B cell (primary cell): Measurements from ENCODE around the gene TTC23. TPM values are rescaled to one million over a fixed set of nuclear protein-coding genes. Genes with fewer than 3 reads are reported as not detected.

ENCODE experiments used
- ATAC-seq: fragments of 200-7000 bp; cut with Tn5 transposase; one replicate; pipeline ENCODE4 v1.10.0; 2021; ENCODE audit warnings: low read depth, mild to moderate bottlenecking, moderate number of reproducible peaks, moderate library complexity
- CTCF ChIA-PET: fragments of 350-600 bp; sonication (Branson Sonifier 250); formaldehyde crosslinking; loops from one replicate; lab custom pipeline; 2021; ENCODE audit warnings: antibody characterized with exemption, inconsistent platforms; lab: Charles Lee
- POLR2A ChIA-PET: fragments of 350-600 bp; sonication (Branson Sonifier 250); formaldehyde crosslinking; loops from one replicate; lab custom pipeline; 2021; ENCODE audit warnings: antibody characterized with exemption; lab: Charles Lee
- DNase-seq: peaks from one replicate; pipeline ENCODE4 v3.0.0; 2013
- H2AFZ ChIP-seq: 2 replicates; pipeline ENCODE4 v1.6.1; 2012; ENCODE audit warnings: mild to moderate bottlenecking, low read depth, low read length; ENCODE audit not compliant: insufficient read depth, poor library complexity, severe bottlenecking
- H3K27ac ChIP-seq, 2 donors: 1 replicate in 1 of 2; 2 replicates in 1 of 2; pipeline ENCODE4 v1.5.1; 2012 to 2013; ENCODE audit warnings: low read length in 2 of 2, mild to moderate bottlenecking in 2 of 2, moderate library complexity in 1 of 2
- H3K27me3 ChIP-seq, 4 experiments: fragments of 200-600 bp in 1 of 4; sonication (generic) in 1 of 4; replicated peaks in 1 of 4; 1 replicate in 2 of 4; 2 replicates in 2 of 4; pipeline versions ENCODE4 v1.6.1 to v1.7.0; 2013 to 2016; ENCODE audit warnings: low read length in 3 of 4, mild to moderate bottlenecking in 2 of 4, mixed read lengths in 1 of 4, moderate library complexity in 1 of 4; ENCODE audit not compliant: insufficient read depth in 4 of 4, control insufficient read depth in 3 of 4; ENCODE audit errors: control extremely low read depth in 1 of 4
- H3K36me3 ChIP-seq, 2 experiments: replicated peaks in 1 of 2; 1 replicate in 1 of 2; 2 replicates in 1 of 2; pipeline versions ENCODE4 v1.6.1 to v1.7.1; 2013; ENCODE audit warnings: low read length in 1 of 2; ENCODE audit not compliant: insufficient read depth in 2 of 2, control insufficient read depth in 1 of 2; ENCODE audit errors: control extremely low read depth in 1 of 2, extremely low read depth in 1 of 2
- H3K4me1 ChIP-seq, 2 donors: fragments of 200-600 bp in 1 of 2; sonication (generic) in 1 of 2; 1 replicate in 1 of 2; 2 replicates in 1 of 2; pipeline versions ENCODE4 v1.5.1 to v1.6.1; 2013 to 2017; ENCODE audit warnings: low read length in 2 of 2; ENCODE audit not compliant: control insufficient read depth in 2 of 2, insufficient read depth in 2 of 2
- H3K4me2 ChIP-seq: replicated peaks from 2 replicates; pipeline ENCODE3; 2012; ENCODE audit warnings: mild to moderate bottlenecking, low read depth, low read length; ENCODE audit not compliant: poor library complexity, severe bottlenecking
- H3K4me3 ChIP-seq, 5 experiments: fragments of 200-600 bp in 1 of 5; sonication (generic) in 1 of 5; 1 replicate in 3 of 5; 2 replicates in 2 of 5; pipeline versions ENCODE4 v1.5.1 to v1.7.0; 2011 to 2016; ENCODE audit warnings: low read length in 4 of 5, mild to moderate bottlenecking in 4 of 5, low read depth in 2 of 5, control low read depth in 1 of 5, moderate library complexity in 1 of 5; ENCODE audit not compliant: insufficient read depth in 1 of 5; ENCODE audit errors: control extremely low read depth in 1 of 5, extremely low read depth in 1 of 5
- H3K79me2 ChIP-seq: fragments of 200-600 bp; sonication (generic); one replicate; pipeline ENCODE4 v1.6.0; 2016; ENCODE audit warnings: low read length; ENCODE audit not compliant: control insufficient read depth, insufficient read depth
- H3K9ac ChIP-seq: fragments of 200-600 bp; sonication (generic); 2 replicates; pipeline ENCODE4 v1.6.1; 2017; ENCODE audit warnings: mild to moderate bottlenecking, low read length, moderate library complexity
- H3K9me3 ChIP-seq, 3 donors: one replicate each; pipeline versions ENCODE4 v1.6.1 to v1.7.1; 2013; ENCODE audit warnings: low read length in 2 of 3; ENCODE audit not compliant: control insufficient read depth in 2 of 3, insufficient read depth in 1 of 3; ENCODE audit errors: control extremely low read depth in 1 of 3
- H4K20me1 ChIP-seq: 2 replicates; pipeline ENCODE4 v1.6.0; 2012; ENCODE audit warnings: mild to moderate bottlenecking, low read length; ENCODE audit not compliant: insufficient read depth, control insufficient read depth, poor library complexity, severe bottlenecking
- H3K27ac Mint-ChIP-seq: one replicate; pipeline ENCODE4 v1.8.0; 2021; ENCODE audit warnings: mixed read lengths
- H3K27me3 Mint-ChIP-seq: one replicate; pipeline ENCODE4 v1.8.0; 2021; ENCODE audit warnings: mixed read lengths
- H3K4me1 Mint-ChIP-seq: one replicate; pipeline ENCODE4 v1.8.0; 2021; ENCODE audit warnings: mixed read lengths
- H3K4me3 Mint-ChIP-seq: one replicate; pipeline ENCODE4 v1.8.0; 2021; ENCODE audit warnings: mixed read lengths
- H3K9me3 Mint-ChIP-seq: one replicate; pipeline ENCODE4 v1.8.0; 2022; ENCODE audit warnings: mixed read lengths; ENCODE audit not compliant: insufficient read depth
- CTCF ChIP-seq: fragments of 200-600 bp; IDR thresholded peaks from one replicate; pipeline ENCODE4 v1.8.0; 2022; ENCODE audit warnings: antibody characterized with exemption, mild to moderate bottlenecking
- EZH2 ChIP-seq: IDR thresholded peaks from 2 replicates; pipeline ENCODE4 v1.6.1; 2012; ENCODE audit warnings: borderline replicate concordance, low read depth, mild to moderate bottlenecking, moderate library complexity, low read length; ENCODE audit not compliant: insufficient read depth, poor library complexity, severe bottlenecking
- WGBS: methylation state at CpG from one replicate; pipeline ENCODE4 v1.1.5; 2013; ENCODE audit warnings: missing lambda C conversion rate; ENCODE audit not compliant: insufficient coverage; 5-methylcytosine and 5-hydroxymethylcytosine counted together
- intact Hi-C: fragments of 100-400 bp; cut with micrococcal nuclease; formaldehyde crosslinking; loops from one replicate; pipeline ENCODE4 v1.10.0; 2022
- polyA plus RNA-seq: library from polyadenylated mRNA; depleted of rRNA; stranded (reverse); fragments of >200 nt; gene quantifications from 2 replicates; pipeline ENCODE4 v1.2.3, GENCODE V29; 2012
- total RNA-seq, 2 donors: library from RNA; stranded (reverse); fragments of 120-200 nt in 1 of 2; gene quantifications; 1 replicate in 1 of 2; 2 replicates in 1 of 2; pipeline versions ENCODE4 v1.2.3 to v1.2.4, GENCODE V29; 2013 to 2022

TTC23 gene
- total and polyA plus RNA-seq, 2 donors (not counting 1 experiment from before 2014, with no cell fraction given): 0.15 to 1.9 TPM

GRCh38 chr15:99123713-99124451 is 125.5 kb downstream of the TTC23 start:
- Histone ChIP-seq H3K27ac (no peak overlapping the region), H3K79me2 (no peaks in the 10 kb centered on the region), H2AFZ (no peak overlapping the region), H4K20me1 (no peaks in the 10 kb centered on the region), H3K36me3 (no peaks in the 10 kb centered on the region), H3K4me2 (no peak overlapping the region), H3K9ac (no peak overlapping the region), H3K4me3 (no peak overlapping the region), H3K27me3 (peaks cover 0 to 3% (median 0%) of the 10 kb centered on the region in 4 experiments), H3K4me1 (no peaks in the 10 kb centered on the region), H3K9me3 (no peaks in the 10 kb centered on the region)
- intact Hi-C loops: no loop called here
- Mint-ChIP-seq H3K4me3 (no peak overlapping the region), H3K27ac (no peak overlapping the region), H3K9me3 (no peaks in the 10 kb centered on the region), H3K27me3 (peaks cover 5% of the 10 kb centered on the region), H3K4me1 (no peaks in the 10 kb centered on the region)
- ChIA-PET CTCF (no interaction called here), POLR2A (no interaction called here)
- WGBS: 19% methylated on average over 18 of the region's 20 CpGs
- DNase-seq: no peak
- no peak for TF ChIP-seq EZH2
- no peak for TF ChIP-seq CTCF
- ATAC-seq: no peak
